Spleen (tissue), 11 donors: ENCODE measurements around the gene TERT. TPM values are rescaled to one million over a fixed set of nuclear protein-coding genes. Genes with fewer than 3 reads are reported as not detected.

Experiments used
- DNase-seq: peaks from one replicate; pipeline ENCODE4 v3.0.0-alpha.2; 2020
- H3K27ac ChIP-seq, 8 donors: fragments of 200-600 bp; sonication (generic) in 7 of 8; 1 replicate in 4 of 8; 2 replicates in 4 of 8; pipeline versions ENCODE4 v1.5.0 to v1.8.0; 2016 to 2021; ENCODE audit warnings: inconsistent platforms in 4 of 8, mild to moderate bottlenecking in 4 of 8, moderate library complexity in 1 of 8
- H3K27me3 ChIP-seq, 7 donors: fragments of 200-600 bp; sonication (generic) in 6 of 7; replicated peaks in 1 of 7; 1 replicate in 4 of 7; 2 replicates in 3 of 7; pipeline versions ENCODE4 v1.5.0 to v1.8.0; 2016 to 2021; ENCODE audit warnings: inconsistent platforms in 3 of 7, mild to moderate bottlenecking in 1 of 7
- H3K36me3 ChIP-seq, 6 donors: fragments of 200-600 bp; sonication (generic) in 5 of 6; 1 replicate in 4 of 6; 2 replicates in 2 of 6; pipeline versions ENCODE4 v1.5.0 to v1.8.0; 2016 to 2021; ENCODE audit warnings: inconsistent platforms in 2 of 6
- H3K4me1 ChIP-seq, 6 donors: fragments of 200-600 bp; sonication (generic) in 5 of 6; 1 replicate in 3 of 6; 2 replicates in 3 of 6; pipeline versions ENCODE4 v1.5.0 to v1.8.0; 2016 to 2021; ENCODE audit warnings: inconsistent platforms in 3 of 6
- H3K4me3 ChIP-seq, 8 donors: fragments of 200-600 bp; sonication (generic) in 7 of 8; 1 replicate in 4 of 8; 2 replicates in 4 of 8; pipeline versions ENCODE4 v1.5.0 to v1.8.0; 2016 to 2021; ENCODE audit warnings: inconsistent platforms in 4 of 8, mild to moderate bottlenecking in 4 of 8, moderate library complexity in 2 of 8
- H3K9me3 ChIP-seq, 8 donors: fragments of 200-600 bp; sonication (generic) in 7 of 8; 1 replicate in 4 of 8; 2 replicates in 4 of 8; pipeline versions ENCODE4 v1.5.0 to v1.8.0; 2016 to 2021; ENCODE audit warnings: inconsistent platforms in 4 of 8
- CTCF ChIP-seq, 11 experiments: fragments of 200-600 bp in 7 of 11; fragments of 450-650 bp in 4 of 11; sonication (generic) in 4 of 11; IDR thresholded peaks in 8 of 11; conservative IDR thresholded peaks in 3 of 11; 1 replicate in 7 of 11; 2 replicates in 4 of 11; pipeline versions ENCODE4 v1.4.0 to v1.8.0; 2016 to 2021; ENCODE audit warnings: antibody characterized with exemption in 11 of 11, inconsistent platforms in 4 of 11, mild to moderate bottlenecking in 1 of 11
- POLR2A ChIP-seq, 3 donors: fragments of 450-650 bp; IDR thresholded peaks; one replicate each; pipeline ENCODE4 v1.5.1; 2017; ENCODE audit warnings: antibody characterized with exemption in 3 of 3, mild to moderate bottlenecking in 1 of 3
- POLR2AphosphoS5 ChIP-seq, 3 donors: sonication (generic); formaldehyde crosslinking; IDR thresholded peaks; one replicate each; pipeline ENCODE4 v1.5.1; 2017; ENCODE audit warnings: antibody characterized with exemption in 3 of 3
- WGBS, 5 donors: extraction: QIAGEN DNeasy Blood & Tissue Kit in 3 of 5; methylation state at CpG; one replicate each; pipeline versions ENCODE4 v1.1.5 to v1.1.7; 2013 to 2018; 5-methylcytosine and 5-hydroxymethylcytosine counted together
- intact Hi-C: fragments of 100-400 bp; cut with DNase I; formaldehyde crosslinking; loops from one replicate; pipeline ENCODE4 v1.15.0; 2023; ENCODE audit warnings: low total_unique reads
- polyA plus RNA-seq, 3 donors: library from polyadenylated mRNA; stranded (reverse); fragments of 200-250 nt; gene quantifications; one replicate each; pipeline ENCODE4 v1.2.1, GENCODE V29; 2013
- total RNA-seq, 7 donors: library from RNA; depleted of rRNA in 3 of 7; stranded (reverse); fragments of >200 nt in 3 of 7; fragmentation: NEBNext Ultra II Directional in 4 of 7; extraction: Animal tissue kit (Norgen Biotek cat#: 25700) in 4 of 7; gene quantifications; one replicate each; pipeline versions ENCODE4 v1.1.0 to v1.2.1, GENCODE V29; 2016 to 2021
- donor health status: healthy with polysubstance abuse.
- donor health status: DM: no; HTN: no; CAD: no; lungs with moderate emphysema.
- donor health status: DM: no; HTN: no; CAD: no.
- donor health status: Bipolar disorder and iron deficiency.
- donor health status: healthy.
- donor health status: DM: no; HTN: no; CAD: no.
- donor health status: DM: yes; HTN: yes; CAD: no.

The TERT gene
- total and polyA plus RNA-seq, 10 donors: 0.09 to 5.3 (median 0.40) TPM; not detected in 2

DNA sequence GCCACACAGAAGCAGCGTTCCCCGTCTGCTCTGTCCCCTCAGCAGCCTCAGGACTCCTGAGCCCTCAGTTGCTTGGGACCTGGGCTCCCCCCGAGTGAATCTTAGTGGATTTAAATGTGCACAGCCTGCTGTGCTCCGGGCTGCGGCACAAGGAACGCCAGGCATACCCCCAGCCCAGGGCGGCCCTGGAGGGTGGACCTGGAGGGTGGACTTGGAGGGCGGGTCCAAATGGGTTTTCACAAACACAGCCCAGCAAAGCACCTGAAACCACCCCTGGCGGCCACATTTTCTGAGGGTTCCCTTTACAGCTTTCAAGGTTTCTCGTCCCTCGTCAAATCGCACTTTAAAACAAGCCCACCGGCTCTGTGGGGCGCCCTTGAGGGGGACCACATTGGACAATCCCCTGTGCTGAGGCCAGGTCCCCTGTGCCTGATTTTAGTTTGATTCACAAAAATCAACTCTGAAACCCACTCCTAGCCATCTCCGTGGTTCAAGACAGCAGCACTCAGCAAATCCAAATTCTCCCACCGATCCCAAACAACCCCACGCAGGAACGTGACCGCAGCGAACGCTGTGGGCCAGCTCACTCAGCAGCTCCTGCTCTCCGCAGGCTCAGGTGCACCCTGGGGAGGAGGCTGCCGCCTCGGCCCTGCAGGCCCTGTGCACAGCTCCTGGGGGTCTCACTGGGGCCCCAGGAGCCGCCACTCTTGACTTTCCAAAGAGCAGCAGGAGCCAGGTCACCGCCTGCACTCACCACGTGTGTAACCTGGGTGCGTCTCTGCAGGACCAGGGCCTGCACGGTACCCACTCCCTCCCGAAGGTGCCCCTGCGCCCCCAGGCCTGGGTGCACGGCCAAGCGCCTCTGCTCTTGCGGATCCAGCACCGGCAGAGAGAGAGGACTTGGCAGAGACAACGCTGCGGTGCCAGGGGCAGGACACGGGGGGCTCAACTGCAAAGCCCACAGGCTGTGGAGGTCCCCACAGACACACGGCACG lies 29.1 kb downstream of the TERT start:
- Histone ChIP-seq H3K27me3 (peaks cover 0 to 4% (median 0%) of the 10 kb centered on the region in 7 donors), H3K36me3 (no peaks in the 10 kb centered on the region), H3K4me3 (no peak overlapping the region), H3K9me3 (peaks cover 2 to 36% (median 26%) of the 10 kb centered on the region in 8 donors), H3K27ac (no peak overlapping the region), H3K4me1 (no peaks in the 10 kb centered on the region)
- DNase-seq: no peak
- WGBS, 5 donors: 87 to 96% (median 91%) methylated on average over 30 to 40 of the region's 40 CpGs
- intact Hi-C loops: no loop called here
- TF ChIP-seq POLR2AphosphoS5 (IDR thresholded peaks at IDR 0.05) (no peak), CTCF (IDR thresholded peaks at IDR 0.05 in 8 of 11, conservative IDR thresholded peaks at IDR 0.05 in 3 of 11) (no peak), POLR2A (IDR thresholded peaks at IDR 0.05) (no peak)

DNA sequence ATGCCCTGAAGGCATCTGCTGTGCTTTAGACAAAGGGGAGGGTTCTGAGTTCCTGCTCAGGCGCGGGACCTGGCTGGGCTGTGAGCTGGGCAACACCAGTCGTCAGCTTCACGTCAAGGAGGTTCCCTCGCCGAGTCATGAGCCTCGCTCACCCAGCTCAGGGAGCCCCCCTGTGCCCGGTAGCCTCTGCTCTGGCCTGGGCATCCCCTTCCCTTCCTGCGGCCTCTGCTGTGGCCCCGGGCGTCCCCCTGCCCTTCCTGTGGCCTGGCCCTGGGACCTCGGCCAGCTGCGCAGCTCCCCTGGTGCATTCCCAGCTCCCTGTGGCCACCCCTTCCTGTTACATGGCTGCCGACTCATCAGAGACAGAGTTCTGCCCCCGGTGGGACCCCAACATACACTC lies 29.8 kb downstream of the TERT start:
- intact Hi-C loops: no loop called here
- Histone ChIP-seq H3K4me1 (no peaks in the 10 kb centered on the region), H3K27me3 (peaks cover 0 to 4% (median 0%) of the 10 kb centered on the region in 7 donors), H3K9me3 (peaks cover 2 to 43% (median 27%) of the 10 kb centered on the region in 8 donors), H3K4me3 (no peak overlapping the region), H3K36me3 (no peaks in the 10 kb centered on the region), H3K27ac (no peak overlapping the region)
- 76 to 81% (median 78%) methylated on average over 14 to 15 of the region's 15 CpGs for whole genome bisulfite sequencing, 5 donors
- TF ChIP-seq POLR2A (IDR thresholded peaks at IDR 0.05) (no peak), POLR2AphosphoS5 (IDR thresholded peaks at IDR 0.05) (no peak), CTCF (IDR thresholded peaks at IDR 0.05 in 8 of 11, conservative IDR thresholded peaks at IDR 0.05 in 3 of 11) (no peak)
- no peak for DNase-seq

- no peak overlapping the region for H3K4me3 ChIP-seq
- no peaks in the 10 kb centered on the region for H3K36me3 ChIP-seq
- 90 to 98% (median 95%) methylated on average over 6 to 18 of the region's 18 CpGs for WGBS, 5 donors
- H3K4me1 ChIP-seq: no peaks in the 10 kb centered on the region
- no peak for TF ChIP-seq POLR2AphosphoS5 (IDR thresholded peaks at IDR 0.05)
- TF ChIP-seq POLR2A (IDR thresholded peaks at IDR 0.05): no peak
- TF ChIP-seq CTCF (IDR thresholded peaks at IDR 0.05 in 8 of 11, conservative IDR thresholded peaks at IDR 0.05 in 3 of 11): no peak
- no peak overlapping the region for H3K27ac ChIP-seq
- no peak for DNase-seq
- H3K9me3 ChIP-seq: peaks cover 2 to 44% (median 27%) of the 10 kb centered on the region in 8 donors
- intact Hi-C loops: no loop called here
- peaks cover 0 to 4% (median 0%) of the 10 kb centered on the region in 7 donors for H3K27me3 ChIP-seq
Observed at GRCh38 chr5:1264211-1264610, 30.7 kb downstream of the TERT start.

GRCh38 chr5:1262381-1262780 lies 32.5 kb downstream of the TERT start:
- 86 to 91% (median 88%) methylated on average over 1 of the region's 1 CpG for WGBS, 5 donors
- Histone ChIP-seq H3K36me3 (no peaks in the 10 kb centered on the region), H3K27ac (no peak overlapping the region), H3K9me3 (peaks cover 2 to 44% (median 27%) of the 10 kb centered on the region in 8 donors), H3K4me1 (no peaks in the 10 kb centered on the region), H3K27me3 (peaks cover 0 to 4% (median 0%) of the 10 kb centered on the region in 7 donors), H3K4me3 (no peak overlapping the region)
- TF ChIP-seq POLR2AphosphoS5 (IDR thresholded peaks at IDR 0.05) (no peak), CTCF (IDR thresholded peaks at IDR 0.05 in 8 of 11, conservative IDR thresholded peaks at IDR 0.05 in 3 of 11) (no peak), POLR2A (IDR thresholded peaks at IDR 0.05) (no peak)
- no peak for DNase-seq
- intact Hi-C loops: no loop called here
